ENCODE results near the gene TNS1. TPM values are rescaled to one million over a fixed set of nuclear protein-coding genes. Genes with fewer than 3 reads are reported as not detected.

TNS1 gene
- polyA plus RNA-seq, 1 of the 3 experiments (the other 2 are of a cell fraction), result 12.1 TPM

- ChIA-PET CTCF (interaction anchor here (1.2 to 9.7 kb wide), 8 partner anchors 13 to 158 kb away, joined by 3 to 68 read pairs (median 9); no protein-coding TSS in a partner anchor), POLR2A (no interaction called here)
- peaks cover 6 to 93% of the 10 kb centered on the region in 2 experiments for H3K4me1 ChIP-seq (ENCODE audit: control insufficient read depth in 1 of 2, insufficient read depth in 2 of 2, low read depth in 1 of 2, low read length in 1 of 2)
- no peak overlapping the region for H3K4me3 ChIP-seq (ENCODE audit: low read depth in 2 of 2, low read length in 1 of 2)
- no peak overlapping the region for H3K9ac ChIP-seq
- no peak overlapping the region; a peak in 1 of 4 replicates for H3K27ac ChIP-seq (ENCODE audit: low read depth in 2 of 2, low read length in 1 of 2)
- peaks cover 82% of the 10 kb centered on the region for H3K79me2 ChIP-seq (ENCODE audit: insufficient read depth)
- H3K4me2 ChIP-seq, result no peak overlapping the region
- H2AFZ ChIP-seq (ENCODE audit: low read depth), result no peak overlapping the region
- 93% methylated on average over 6 of the region's 6 CpGs for WGBS (ENCODE audit: low lambda C conversion rate)
- no peaks in the 10 kb centered on the region for H3K27me3 ChIP-seq (ENCODE audit: insufficient read depth)
- no peak for TF ChIP-seq GATA2 (CRISPR knock-in tag; IDR thresholded peaks at IDR 0.05)
- no peak for TF ChIP-seq ELF1 (IDR thresholded peaks at IDR 0.05)
- TF ChIP-seq NRF1 (IDR thresholded peaks at IDR 0.05; ENCODE audit: low read depth, low read length), result no peak
- TF ChIP-seq, protein P1, sequence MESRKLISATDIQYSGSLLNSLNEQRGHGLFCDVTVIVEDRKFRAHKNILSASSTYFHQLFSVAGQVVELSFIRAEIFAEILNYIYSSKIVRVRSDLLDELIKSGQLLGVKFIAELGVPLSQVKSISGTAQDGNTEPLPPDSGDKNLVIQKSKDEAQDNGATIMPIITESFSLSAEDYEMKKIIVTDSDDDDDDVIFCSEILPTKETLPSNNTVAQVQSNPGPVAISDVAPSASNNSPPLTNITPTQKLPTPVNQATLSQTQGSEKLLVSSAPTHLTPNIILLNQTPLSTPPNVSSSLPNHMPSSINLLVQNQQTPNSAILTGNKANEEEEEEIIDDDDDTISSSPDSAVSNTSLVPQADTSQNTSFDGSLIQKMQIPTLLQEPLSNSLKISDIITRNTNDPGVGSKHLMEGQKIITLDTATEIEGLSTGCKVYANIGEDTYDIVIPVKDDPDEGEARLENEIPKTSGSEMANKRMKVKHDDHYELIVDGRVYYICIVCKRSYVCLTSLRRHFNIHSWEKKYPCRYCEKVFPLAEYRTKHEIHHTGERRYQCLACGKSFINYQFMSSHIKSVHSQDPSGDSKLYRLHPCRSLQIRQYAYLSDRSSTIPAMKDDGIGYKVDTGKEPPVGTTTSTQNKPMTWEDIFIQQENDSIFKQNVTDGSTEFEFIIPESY (IDR thresholded peaks at IDR 0.05; ENCODE audit: borderline replicate concordance, low read depth), result no peak
- no peak for TF ChIP-seq SMC3 (IDR thresholded peaks at IDR 0.05; ENCODE audit: low read depth, low read length)
- no peak for TF ChIP-seq POLR2AphosphoS5 (IDR thresholded peaks at IDR 0.05; ENCODE audit: low read depth, low read length)
- no peak for TF ChIP-seq TEAD4 (IDR thresholded peaks at IDR 0.05; ENCODE audit: borderline replicate concordance, insufficient read depth)
- no peak for TF ChIP-seq REST (IDR thresholded peaks at IDR 0.05; ENCODE audit: low read depth, low read length)
- no peak for TF ChIP-seq RXRA (IDR thresholded peaks at IDR 0.05; ENCODE audit: borderline replicate concordance, low read depth)
- DNase-seq, result no peak
- H3K36me3 ChIP-seq (replicated peaks in 1 of 2; ENCODE audit: control insufficient read depth in 1 of 2, insufficient read depth in 2 of 2, low read length in 1 of 2), result no peaks in the 10 kb centered on the region
- H4K20me1 ChIP-seq (ENCODE audit: insufficient read depth), result peaks cover 97% of the 10 kb centered on the region
- H3K9me3 ChIP-seq, result no peaks in the 10 kb centered on the region
- H3F3A ChIP-seq (replicated peaks; ENCODE audit: insufficient read depth), result peaks cover 11% of the 10 kb centered on the region
- no peaks in the 10 kb centered on the region for H3K9me2 ChIP-seq
These were observed 56.7 kb downstream of the TNS1 start for GRCh38 chr2:217946051-217946450.

GRCh38 chr2:217945530-217945929, 57.3 kb downstream of the TNS1 start:
- no peak overlapping the region for H3K4me3 ChIP-seq (ENCODE audit: low read depth in 2 of 2, low read length in 1 of 2)
- no peaks in the 10 kb centered on the region for H3K9me3 ChIP-seq
- no peak for TF ChIP-seq JUND (IDR thresholded peaks at IDR 0.05)
- no peak for TF ChIP-seq MEF2A (IDR thresholded peaks at IDR 0.05; ENCODE audit: borderline replicate concordance, low read depth)
- TF ChIP-seq CHD2 (IDR thresholded peaks at IDR 0.05; ENCODE audit: low read length, partially characterized antibody), result no peak
- TF ChIP-seq YY1 (IDR thresholded peaks at IDR 0.05; ENCODE audit: low read depth), result no peak
- TF ChIP-seq EP300 (IDR thresholded peaks at IDR 0.05; ENCODE audit: borderline replicate concordance in 1 of 2, low read depth in 1 of 2, low read length in 1 of 2), result no peak
- no peak for TF ChIP-seq PBX3 (IDR thresholded peaks at IDR 0.05)
- no peak for TF ChIP-seq FOSL2 (IDR thresholded peaks at IDR 0.05; ENCODE audit: borderline replicate concordance, low read depth)
- no peak for TF ChIP-seq FOXJ3 (CRISPR knock-in tag; IDR thresholded peaks at IDR 0.05)
- TF ChIP-seq FOXM1 (IDR thresholded peaks at IDR 0.05; ENCODE audit: low read depth), result no peak
- no peak for TF ChIP-seq MXI1 (IDR thresholded peaks at IDR 0.05; ENCODE audit: low read depth, low read length)
- TF ChIP-seq RFX5 (IDR thresholded peaks at IDR 0.05; ENCODE audit: low read length), result no peak
- H3K79me2 ChIP-seq (ENCODE audit: insufficient read depth), result peaks cover 82% of the 10 kb centered on the region
- peaks cover 11% of the 10 kb centered on the region for H3F3A ChIP-seq (replicated peaks; ENCODE audit: insufficient read depth)
- no peak overlapping the region for H3K9ac ChIP-seq
- H2AFZ ChIP-seq (ENCODE audit: low read depth), result no peak overlapping the region
- peaks cover 97% of the 10 kb centered on the region for H4K20me1 ChIP-seq (ENCODE audit: insufficient read depth)
- no peak for DNase-seq
- no peaks in the 10 kb centered on the region for H3K27me3 ChIP-seq (ENCODE audit: insufficient read depth)
- H3K4me1 ChIP-seq (ENCODE audit: control insufficient read depth in 1 of 2, insufficient read depth in 2 of 2, low read depth in 1 of 2, low read length in 1 of 2), result peaks cover 6 to 93% of the 10 kb centered on the region in 2 experiments
- H3K4me2 ChIP-seq, result no peak overlapping the region
- 95% methylated on average over 2 of the region's 5 CpGs for WGBS (ENCODE audit: low lambda C conversion rate)
- POLR2A ChIA-PET, result no interaction called here
- no peaks in the 10 kb centered on the region for H3K9me2 ChIP-seq
- H3K36me3 ChIP-seq (replicated peaks in 1 of 2; ENCODE audit: control insufficient read depth in 1 of 2, insufficient read depth in 2 of 2, low read length in 1 of 2), result no peaks in the 10 kb centered on the region
- CTCF ChIA-PET, result interaction anchor here (0.9 to 9.7 kb wide), 8 partner anchors 12 to 158 kb away, joined by 3 to 68 read pairs (median 7); no protein-coding TSS in a partner anchor
- peak overlapping the region in 1 of 2 experiments; percentile 86; a peak in 2 of 4 replicates for H3K27ac ChIP-seq (ENCODE audit: low read depth in 2 of 2, low read length in 1 of 2)
